Neural progenitor cell (in vitro differentiated cells): Measurements from ENCODE around the gene TRIM46.

Experiments
- EZH2 ChIP-seq: fragments of 200-600 bp; sonication (generic); IDR thresholded peaks from 2 replicates; pipeline ENCODE4 v1.6.1; 2017; ENCODE audit warnings: antibody characterized with exemption, mild to moderate bottlenecking, moderate library complexity
- TF ChIP-seq, protein P1 (sequence below): fragments of 200-600 bp; sonication (generic); IDR thresholded peaks from 2 replicates; pipeline ENCODE4 v1.5.1; 2017; ENCODE audit warnings: antibody characterized with exemption, mild to moderate bottlenecking

DNA sequence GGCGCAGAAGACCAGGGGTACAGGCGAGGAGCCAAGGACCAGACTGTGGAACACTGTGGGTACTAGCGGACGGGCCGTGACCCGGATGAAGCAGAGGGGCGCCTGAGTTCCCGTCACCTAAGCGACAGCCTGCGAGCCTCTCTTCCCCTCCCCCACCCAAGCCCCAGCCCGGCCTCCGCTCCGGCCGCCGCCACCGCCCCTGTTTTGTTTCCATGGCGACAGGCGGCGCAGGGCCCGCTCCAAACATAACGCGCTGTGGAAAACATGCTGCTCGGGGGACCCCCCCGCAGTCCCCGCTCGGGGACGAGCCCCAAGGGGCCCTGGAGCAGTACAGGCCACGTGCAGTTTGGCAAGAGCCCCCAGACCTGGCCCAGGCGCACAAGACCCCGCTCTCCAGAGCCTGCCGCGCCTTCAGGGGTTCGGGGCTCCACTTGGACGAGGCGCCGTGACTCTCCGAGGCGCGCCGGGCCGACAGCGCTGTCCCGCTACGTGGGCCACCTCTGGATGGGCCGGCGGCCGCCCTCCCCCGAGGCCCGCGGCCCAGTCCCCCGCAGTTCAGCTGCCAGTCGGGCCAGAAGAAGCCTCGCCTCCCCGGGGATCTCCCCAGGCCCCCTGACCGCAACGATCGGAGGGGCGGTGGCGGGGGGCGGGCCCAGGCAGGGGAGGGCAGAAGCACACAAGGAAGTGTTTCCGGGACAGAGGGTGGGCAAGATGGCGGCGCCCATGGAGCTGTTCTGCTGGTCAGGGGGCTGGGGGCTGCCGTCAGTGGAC is 35.1 kb downstream of the TRIM46 start, which contains the start of gene MTX1:
- TF ChIP-seq, protein P1, sequence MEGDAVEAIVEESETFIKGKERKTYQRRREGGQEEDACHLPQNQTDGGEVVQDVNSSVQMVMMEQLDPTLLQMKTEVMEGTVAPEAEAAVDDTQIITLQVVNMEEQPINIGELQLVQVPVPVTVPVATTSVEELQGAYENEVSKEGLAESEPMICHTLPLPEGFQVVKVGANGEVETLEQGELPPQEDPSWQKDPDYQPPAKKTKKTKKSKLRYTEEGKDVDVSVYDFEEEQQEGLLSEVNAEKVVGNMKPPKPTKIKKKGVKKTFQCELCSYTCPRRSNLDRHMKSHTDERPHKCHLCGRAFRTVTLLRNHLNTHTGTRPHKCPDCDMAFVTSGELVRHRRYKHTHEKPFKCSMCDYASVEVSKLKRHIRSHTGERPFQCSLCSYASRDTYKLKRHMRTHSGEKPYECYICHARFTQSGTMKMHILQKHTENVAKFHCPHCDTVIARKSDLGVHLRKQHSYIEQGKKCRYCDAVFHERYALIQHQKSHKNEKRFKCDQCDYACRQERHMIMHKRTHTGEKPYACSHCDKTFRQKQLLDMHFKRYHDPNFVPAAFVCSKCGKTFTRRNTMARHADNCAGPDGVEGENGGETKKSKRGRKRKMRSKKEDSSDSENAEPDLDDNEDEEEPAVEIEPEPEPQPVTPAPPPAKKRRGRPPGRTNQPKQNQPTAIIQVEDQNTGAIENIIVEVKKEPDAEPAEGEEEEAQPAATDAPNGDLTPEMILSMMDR: no peak
- no peak for TF ChIP-seq EZH2
